ENCODE results near the gene TAS1R2.

DNA sequence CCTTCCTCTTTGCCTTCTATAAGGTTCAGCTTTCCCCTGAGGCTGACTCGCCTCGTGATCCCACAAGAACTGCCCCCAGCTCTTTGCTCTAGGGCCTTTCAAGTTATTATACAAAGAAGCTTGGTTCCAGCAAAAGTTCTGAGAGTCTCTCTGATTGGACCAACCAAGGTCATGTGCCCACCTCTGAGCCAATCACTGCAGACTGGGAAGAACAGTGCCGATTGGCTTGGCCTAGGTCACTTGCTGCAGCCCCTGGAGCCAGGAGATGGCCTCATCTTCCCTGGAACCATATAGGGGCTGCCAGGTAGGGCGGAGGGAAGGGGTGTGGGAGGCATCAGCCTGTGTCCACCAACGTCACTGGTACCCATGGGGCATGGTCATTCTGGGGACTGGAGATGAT lies 22.8 kb downstream of the TAS1R2 start:
- TF ChIP-seq RAD21 (CRISPR knock-in tag; conservative IDR thresholded peaks at IDR 0.05 in 1 of 2, IDR thresholded peaks at IDR 0.05 in 1 of 2) (no peak), PHF20 (IDR thresholded peaks at IDR 0.05; ENCODE audit: partially characterized antibody) (no peak), TARDBP (IDR thresholded peaks at IDR 0.05) (no peak), POLR2AphosphoS5 (IDR thresholded peaks at IDR 0.05; ENCODE audit: control insufficient read depth, insufficient read depth, low read depth, low read length) (no peak)
